RWPE2 (cell line): Measurements from ENCODE around the gene PTPN23.

Experiments
- ATAC-seq: fragments of 200-7000 bp; cut with Tn5 transposase; 3 replicates; pipeline ENCODE4 v1.9.1; 2021; ENCODE audit warnings: low read depth
- DNase-seq: peaks from one replicate; pipeline ENCODE4 v3.0.0-alpha.2; 2020; ENCODE audit warnings: low spot score
- H3K27ac ChIP-seq: fragments of 450-650 bp; 2 replicates; pipeline ENCODE4 v1.5.1; 2017; ENCODE audit warnings: mild to moderate bottlenecking; ENCODE audit not compliant: poor library complexity, severe bottlenecking
- H3K27me3 ChIP-seq: fragments of 250-450 bp; sonication (Bioruptor Pico); 2 replicates; pipeline ENCODE4 v1.5.1; 2021; ENCODE audit warnings: mild to moderate bottlenecking, moderate library complexity; ENCODE audit not compliant: insufficient read depth, poor library complexity, severe bottlenecking
- H3K36me3 ChIP-seq: fragments of 250-450 bp; sonication (Bioruptor Pico); 2 replicates; pipeline ENCODE4 v1.5.1; 2020; ENCODE audit warnings: low read depth, mild to moderate bottlenecking, moderate library complexity
- H3K4me1 ChIP-seq: fragments of 250-450 bp; sonication (Bioruptor Pico); 2 replicates; pipeline ENCODE4 v1.5.1; 2021; ENCODE audit warnings: mild to moderate bottlenecking, moderate library complexity; ENCODE audit not compliant: insufficient read depth, poor library complexity, severe bottlenecking
- H3K4me3 ChIP-seq: fragments of 250-450 bp; sonication (Bioruptor Pico); 2 replicates; pipeline ENCODE4 v1.5.1; 2021; ENCODE audit warnings: mild to moderate bottlenecking, moderate library complexity; ENCODE audit not compliant: severe bottlenecking
- H3K9me3 ChIP-seq: fragments of 250-450 bp; sonication (Bioruptor Pico); 2 replicates; pipeline ENCODE4 v1.5.1; 2021; ENCODE audit warnings: mild to moderate bottlenecking, moderate library complexity; ENCODE audit not compliant: severe bottlenecking
- CTCF ChIP-seq: fragments of 450-650 bp; IDR thresholded peaks from one replicate; pipeline ENCODE4 v1.5.1; 2017; ENCODE audit warnings: mild to moderate bottlenecking, moderate library complexity; ENCODE audit not compliant: poor library complexity, severe bottlenecking

Gene PTPN23

GRCh38 chr3:47430606-47431005 lies 49.8 kb downstream of the PTPN23 start:
- no peak overlapping the region for H3K4me3 ChIP-seq
- H3K9me3 ChIP-seq: no peaks in the 10 kb centered on the region
- ATAC-seq (no peak), DNase-seq (no peak)
- TF ChIP-seq CTCF: no peak
- no peaks in the 10 kb centered on the region for H3K27me3 ChIP-seq
- peaks cover 22% of the 10 kb centered on the region for H3K36me3 ChIP-seq
- no peaks in the 10 kb centered on the region for H3K4me1 ChIP-seq
- no peak overlapping the region for H3K27ac ChIP-seq

- ATAC-seq: no peak
- TF ChIP-seq CTCF: no peak
- Histone ChIP-seq H3K27me3 (no peaks in the 10 kb centered on the region), H3K36me3 (peaks cover 22% of the 10 kb centered on the region), H3K4me1 (no peaks in the 10 kb centered on the region), H3K4me3 (no peak overlapping the region), H3K9me3 (no peaks in the 10 kb centered on the region), H3K27ac (no peak overlapping the region)
- DNase-seq: no peak
Measured at GRCh38 chr3:47431225-47431624, 50.4 kb downstream of the PTPN23 start.

- TF ChIP-seq CTCF: no peak
- H3K4me3 ChIP-seq: no peak overlapping the region
- H3K4me1 ChIP-seq: no peaks in the 10 kb centered on the region
- no peak overlapping the region for H3K27ac ChIP-seq
- H3K36me3 ChIP-seq: peaks cover 26% of the 10 kb centered on the region
- ATAC-seq (no peak), DNase-seq (no peak)
- H3K27me3 ChIP-seq: no peaks in the 10 kb centered on the region
- H3K9me3 ChIP-seq: no peaks in the 10 kb centered on the region
Measured at GRCh38 chr3:47432673-47433072, 51.9 kb downstream of the PTPN23 start.

GRCh38 chr3:47433796-47434195 lies 53.0 kb downstream of the PTPN23 start:
- no peaks in the 10 kb centered on the region for H3K27me3 ChIP-seq
- DNase-seq (no peak), ATAC-seq (no peak)
- H3K9me3 ChIP-seq: no peaks in the 10 kb centered on the region
- H3K36me3 ChIP-seq: peaks cover 35% of the 10 kb centered on the region
- no peak overlapping the region for H3K4me3 ChIP-seq
- no peak overlapping the region for H3K27ac ChIP-seq
- no peak for TF ChIP-seq CTCF
- no peaks in the 10 kb centered on the region for H3K4me1 ChIP-seq

- Histone ChIP-seq H3K36me3 (peaks cover 40% of the 10 kb centered on the region), H3K27ac (no peak overlapping the region), H3K4me3 (no peak overlapping the region), H3K4me1 (no peaks in the 10 kb centered on the region), H3K27me3 (no peaks in the 10 kb centered on the region), H3K9me3 (no peaks in the 10 kb centered on the region)
- no peak for ATAC-seq
- no peak for DNase-seq
- TF ChIP-seq CTCF: no peak
Measured at GRCh38 chr3:47434849-47435248, 54.0 kb downstream of the PTPN23 start.
